ENCODE measurements around the gene MDC1. TPM values are rescaled to one million over a fixed set of nuclear protein-coding genes. Genes with fewer than 3 reads are reported as not detected.

The MDC1 gene
- total and polyA plus RNA-seq, 2 of the 13 experiments (the other 11 are each of a cell fraction or from before 2014, with no cell fraction given): 8.4 to 14.0 TPM

- TF ChIP-seq KDM6A (CRISPR knock-in tag; IDR thresholded peaks at IDR 0.05; ENCODE audit: low read depth) (0 out of 2 replicates have a peak, but pooled peaks have one; percentile 14), DBP (CRISPR knock-in tag; IDR thresholded peaks at IDR 0.05; ENCODE audit: not compliant biosample characterization) (peak; percentile 47), KLF15 (CRISPR knock-in tag; IDR thresholded peaks at IDR 0.05; ENCODE audit: borderline replicate concordance) (no peak), ATF4 (CRISPR knock-in tag; IDR thresholded peaks at IDR 0.05) (0 out of 4 replicates have a peak, but pooled peaks of 1 of the 2 experiments have one; percentile 11), ZNF343 (CRISPR knock-in tag; IDR thresholded peaks at IDR 0.05) (no peak), ZNF709 (CRISPR knock-in tag; IDR thresholded peaks at IDR 0.05) (no peak; the same call in 1 of the 2 replicates), ZNF235 (CRISPR knock-in tag; IDR thresholded peaks at IDR 0.05; ENCODE audit: borderline replicate concordance) (0 out of 2 replicates have a peak, but pooled peaks have one; percentile 60), ZMYM3 (CRISPR knock-in tag; IDR thresholded peaks at IDR 0.05) (peak; percentile 64; the same call in 1 of the 2 replicates), KMT2B (CRISPR knock-in tag; IDR thresholded peaks at IDR 0.05) (no peak), ARNT2 (CRISPR knock-in tag; IDR thresholded peaks at IDR 0.05; ENCODE audit: low read depth) (no peak), ZNF331 (CRISPR knock-in tag; IDR thresholded peaks at IDR 0.05) (0 out of 2 replicates have a peak, but pooled peaks have one; percentile 19), MYPOP (CRISPR knock-in tag; IDR thresholded peaks at IDR 0.05) (no peak), SP5 (CRISPR knock-in tag; IDR thresholded peaks at IDR 0.05; ENCODE audit: borderline replicate concordance, low read depth) (peak; percentile 70), MIER2 (CRISPR knock-in tag; IDR thresholded peaks at IDR 0.05) (no peak), FOSL2 (CRISPR knock-in tag; IDR thresholded peaks at IDR 0.05) (peak; percentile 88), ZNF44 (CRISPR knock-in tag; IDR thresholded peaks at IDR 0.05) (no peak), GABPA (IDR thresholded peaks at IDR 0.05; ENCODE audit: low read depth, low read length) (no peak), GABPA (CRISPR knock-in tag; IDR thresholded peaks at IDR 0.05; ENCODE audit: low read depth) (no peak), HNRNPK (IDR thresholded peaks at IDR 0.05; ENCODE audit: low read depth, low read length, poor library complexity, severe bottlenecking) (peak; percentile 77), ZNF333 (CRISPR knock-in tag; IDR thresholded peaks at IDR 0.05; ENCODE audit: borderline replicate concordance) (no peak), ARHGAP35 (CRISPR knock-in tag; IDR thresholded peaks at IDR 0.05; ENCODE audit: borderline replicate concordance) (0 out of 2 replicates have a peak, but pooled peaks have one; percentile 32), TFDP2 (CRISPR knock-in tag; IDR thresholded peaks at IDR 0.05) (no peak), ZNF383 (CRISPR knock-in tag; IDR thresholded peaks at IDR 0.05; ENCODE audit: borderline replicate concordance) (no peak), SALL1 (CRISPR knock-in tag; IDR thresholded peaks at IDR 0.05) (peak; percentile 48), AKAP8 (CRISPR knock-in tag; IDR thresholded peaks at IDR 0.05) (no peak), NCOA2 (CRISPR knock-in tag; IDR thresholded peaks at IDR 0.05) (peak; percentile 48), ARNT (IDR thresholded peaks at IDR 0.05) (no peak)
- TF ChIP-seq, protein P1, sequence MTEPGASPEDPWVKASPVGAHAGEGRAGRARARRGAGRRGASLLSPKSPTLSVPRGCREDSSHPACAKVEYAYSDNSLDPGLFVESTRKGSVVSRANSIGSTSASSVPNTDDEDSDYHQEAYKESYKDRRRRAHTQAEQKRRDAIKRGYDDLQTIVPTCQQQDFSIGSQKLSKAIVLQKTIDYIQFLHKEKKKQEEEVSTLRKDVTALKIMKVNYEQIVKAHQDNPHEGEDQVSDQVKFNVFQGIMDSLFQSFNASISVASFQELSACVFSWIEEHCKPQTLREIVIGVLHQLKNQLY (CRISPR knock-in tag; IDR thresholded peaks at IDR 0.05): no peak; the same call in 1 of the 2 replicates
These were observed 31.9 kb upstream of the MDC1 start (continued) for GRCh38 chr6:30748851-30749540.

Data from HepG2 (cell line).